GM21423 (cell line): Measurements from ENCODE around the gene ACAD8.

ENCODE experiments used
- ATAC-seq: cut with Tn5 transposase; IDR thresholded peaks from one replicate; pipeline ENCODE4 v1.9.1; 2021; ENCODE audit warnings: mild to moderate bottlenecking, moderate library complexity; ENCODE audit not compliant: unreplicated experiment

Gene ACAD8

DNA sequence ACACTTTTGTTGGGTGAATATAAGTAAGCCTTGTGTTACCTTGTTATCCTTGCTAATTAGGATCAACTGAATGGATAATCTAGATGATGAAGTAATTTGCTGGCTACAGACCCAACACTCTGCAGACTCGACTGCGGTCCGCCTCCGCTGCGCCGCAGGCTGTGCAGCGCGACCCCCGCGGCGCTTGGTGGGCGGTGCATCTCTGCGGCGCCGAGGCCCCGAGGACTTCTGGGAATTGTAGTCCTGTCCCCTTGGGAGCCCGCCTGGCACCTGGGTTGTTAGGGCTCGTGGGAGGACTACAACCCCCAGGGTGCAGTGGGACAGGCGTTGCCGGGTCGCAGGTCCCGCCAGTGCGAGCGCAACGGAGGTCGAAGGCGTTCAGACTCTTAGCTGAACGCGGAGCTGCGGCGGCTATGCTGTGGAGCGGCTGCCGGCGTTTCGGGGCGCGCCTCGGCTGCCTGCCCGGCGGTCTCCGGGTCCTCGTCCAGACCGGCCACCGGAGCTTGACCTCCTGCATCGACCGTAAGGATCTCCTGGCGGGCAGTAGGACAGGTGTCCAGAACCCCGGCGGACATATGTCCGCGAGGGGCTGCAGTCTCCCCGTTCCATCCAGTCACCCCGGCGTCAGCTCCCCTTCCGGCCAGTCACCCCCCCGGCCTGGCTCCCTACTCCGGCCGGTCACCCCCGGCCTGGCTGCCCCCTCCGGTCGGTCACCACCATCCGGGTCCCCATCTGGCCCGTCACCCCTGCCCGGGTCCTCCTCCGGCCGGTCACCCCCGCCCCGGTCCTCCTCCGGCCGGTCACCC lies at the start of gene ACAD8, which contains the start of gene THYN1:
Gene ACAD8, plus strand, starts transcription at position 381 of the 806 bp plus-strand sequence. Its CDS starts 33 bp downstream, at position 414.
Gene THYN1, minus strand, starts transcription at position 165 of the 806 bp plus-strand sequence. CDS start 470 bp downstream, outside the sequence.
- peak; percentile 99 for ATAC-seq

DNA sequence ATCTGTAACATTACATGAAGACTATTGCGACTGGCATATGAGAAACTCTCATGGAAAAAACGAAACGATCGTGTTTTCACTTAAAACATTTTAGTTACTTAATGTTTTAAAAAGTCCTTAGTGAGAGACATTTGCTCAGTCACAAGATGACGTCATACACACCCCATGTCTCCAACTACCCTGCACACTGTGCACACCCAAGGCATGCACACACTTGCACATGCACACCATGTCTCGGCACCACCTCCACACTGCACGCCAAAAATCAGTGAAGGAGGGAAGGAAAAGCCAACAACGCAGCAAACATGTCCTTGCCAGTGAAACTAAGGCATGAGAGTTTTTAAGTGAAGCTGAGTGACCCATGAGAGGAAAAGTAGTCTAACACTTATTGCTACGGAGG lies 47.6 kb upstream of the ACAD8 start:
- no peak for ATAC-seq

DNA sequence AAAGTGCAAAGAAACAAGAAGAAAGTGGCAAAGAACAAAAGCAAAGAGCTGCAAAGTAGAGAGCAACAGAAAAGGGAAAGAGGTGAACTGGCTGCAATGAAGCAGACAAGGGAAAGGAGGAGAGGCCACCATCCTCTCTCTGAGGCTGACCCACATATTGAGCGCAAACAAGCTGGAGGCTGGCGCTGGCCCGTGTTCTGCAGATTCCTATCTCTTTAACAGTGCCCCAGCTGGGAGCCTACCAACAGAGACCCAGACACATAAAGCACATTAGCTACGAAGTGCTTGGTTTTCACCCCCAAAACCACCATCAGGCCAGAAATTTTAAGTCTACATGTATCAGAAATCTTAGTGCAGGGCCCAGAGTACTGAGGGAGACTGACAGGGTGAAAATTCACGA lies 47.2 kb upstream of the ACAD8 start:
- no peak for ATAC-seq

DNA sequence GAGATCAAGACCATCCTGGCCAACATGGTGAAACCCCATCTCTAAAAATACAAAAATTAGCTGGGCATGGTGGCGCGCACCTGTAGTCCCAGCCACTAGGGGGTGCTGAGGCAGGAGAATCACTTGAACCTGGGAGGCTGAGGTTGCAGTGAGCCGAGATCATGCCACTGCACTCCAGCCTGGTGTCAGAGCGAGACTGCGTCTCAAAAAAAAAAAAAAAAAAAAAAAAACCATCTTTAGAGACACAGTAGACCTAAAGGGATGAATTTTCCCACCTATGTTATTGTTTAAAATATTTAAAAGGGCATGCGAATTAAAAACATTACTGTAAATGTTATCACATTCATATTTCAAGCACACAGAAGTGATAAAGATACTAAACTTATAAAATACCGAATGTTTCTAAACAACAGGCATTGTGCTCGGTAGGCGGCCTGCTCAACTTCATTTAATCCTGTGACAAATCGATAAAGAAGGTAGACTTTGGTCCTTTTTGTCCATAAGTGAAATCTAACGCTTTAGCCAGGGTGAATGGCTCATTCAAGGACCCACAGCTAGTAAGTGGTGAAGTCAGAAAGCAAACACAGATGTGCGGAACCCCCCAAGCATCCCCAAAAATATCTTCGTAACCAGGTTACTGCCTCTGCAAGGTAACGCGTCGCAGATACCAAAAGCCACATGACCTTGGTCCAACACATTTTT lies 45.7 kb upstream of the ACAD8 start:
- no peak for ATAC-seq

DNA sequence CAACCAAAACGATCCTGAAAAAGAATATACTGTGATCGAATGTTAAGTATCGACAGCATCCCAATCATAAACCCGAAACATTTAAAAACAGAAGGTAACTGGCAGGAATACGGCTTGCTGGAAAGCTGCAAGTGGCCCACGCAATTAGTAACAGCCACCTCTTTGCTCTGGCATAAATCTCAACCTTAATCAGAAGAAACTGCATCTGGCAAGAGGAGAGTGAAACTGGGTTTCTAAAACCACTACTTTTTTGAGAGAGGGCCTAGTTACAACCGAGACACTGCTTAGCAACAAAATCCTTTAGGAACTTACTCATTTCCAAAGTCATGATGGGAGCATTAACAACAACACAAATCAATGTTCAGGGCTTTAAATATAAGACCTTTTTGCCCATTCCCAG lies 37.5 kb upstream of the ACAD8 start:
- ATAC-seq = no peak

DNA sequence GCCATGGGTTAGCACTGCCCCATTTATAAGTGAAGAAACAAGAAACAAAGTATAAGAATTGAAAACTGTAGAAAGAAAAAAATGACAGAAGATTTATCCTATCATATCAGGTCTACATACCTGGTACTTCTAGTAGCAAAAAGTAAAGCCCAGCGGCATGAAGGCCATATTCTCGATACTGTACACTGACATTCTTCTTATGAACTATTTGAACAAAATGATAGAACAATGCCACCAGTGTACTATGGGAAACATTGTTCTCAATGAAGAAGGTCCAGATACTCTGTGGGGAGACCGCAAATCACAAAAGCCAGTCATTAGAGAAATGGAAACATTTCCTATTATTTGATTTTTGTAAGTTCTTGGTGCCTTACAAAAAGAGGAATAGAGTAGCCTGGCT lies 36.6 kb upstream of the ACAD8 start:
- ATAC-seq = no peak

DNA sequence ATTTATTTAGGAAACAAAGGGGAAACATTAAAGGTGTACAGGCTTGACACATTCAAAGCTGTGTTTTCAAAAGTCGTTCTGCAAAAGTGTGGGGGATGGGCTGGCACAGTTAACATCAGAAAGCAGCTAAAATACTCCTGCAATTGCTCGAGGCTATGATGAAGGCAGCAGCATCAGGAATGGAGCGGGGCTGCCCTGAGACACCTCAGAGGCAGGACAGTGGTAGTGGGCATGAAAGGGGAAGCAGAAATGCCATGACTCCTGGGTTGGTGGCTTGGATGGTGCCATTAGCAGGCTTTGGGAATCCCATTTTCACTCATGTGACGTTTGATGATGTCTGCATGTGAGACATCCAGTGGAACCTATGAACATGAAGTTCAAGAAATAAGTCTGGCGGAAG lies 30.2 kb upstream of the ACAD8 start:
- ATAC-seq = no peak

DNA sequence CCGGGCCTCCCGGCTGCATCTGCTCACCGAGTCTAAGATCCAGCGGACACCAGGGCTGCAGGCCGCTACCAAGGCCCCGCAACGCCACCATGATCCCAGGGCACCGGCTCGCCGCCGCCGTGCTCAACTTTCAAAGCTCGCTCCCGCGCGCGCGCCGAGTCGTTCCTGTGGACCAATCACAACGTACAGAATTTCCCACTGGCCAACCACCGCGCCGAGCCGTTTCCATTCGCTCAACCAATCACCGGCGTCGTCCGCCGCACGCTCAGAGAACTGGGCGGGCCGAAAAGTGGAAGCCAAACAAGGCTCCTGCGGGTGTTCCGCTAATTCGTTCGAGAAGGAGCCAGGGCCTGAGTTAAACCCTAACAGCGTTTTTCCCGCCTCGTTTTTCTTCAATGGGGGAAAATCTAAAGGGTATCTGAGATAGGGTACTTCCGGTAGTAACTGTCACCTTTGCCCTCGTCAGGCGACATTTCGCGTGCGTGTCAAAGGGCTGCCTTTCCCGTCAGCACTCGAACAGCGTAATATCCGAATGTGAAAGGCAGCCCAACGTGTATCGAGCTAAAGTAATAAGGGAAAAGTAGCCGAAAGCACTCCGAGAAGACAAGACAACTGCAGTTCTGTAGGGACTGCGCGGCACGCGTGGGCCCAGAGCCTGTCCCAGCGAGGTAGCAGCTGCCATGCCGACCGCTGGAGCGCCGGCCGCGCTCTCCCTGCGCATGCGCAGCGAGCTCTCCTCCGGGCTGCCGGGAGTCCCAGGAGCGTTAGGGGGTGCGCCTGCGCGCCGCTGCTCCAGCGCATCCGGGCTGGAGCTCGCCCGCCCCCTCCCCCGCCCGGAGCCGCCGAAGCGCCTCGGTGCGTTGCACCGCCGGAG lies 29.3 kb upstream of the ACAD8 start, which contains the start of the genes NCAPD3 and VPS26B:
Gene NCAPD3, minus strand, starts transcription at position 132 of the 874 bp plus-strand sequence. Its CDS starts 41 bp downstream, at position 91.
Gene VPS26B, plus strand, starts transcription at position 836 of the 874 bp plus-strand sequence. CDS start 452 bp downstream, outside the sequence.
- peak; percentile 75 for ATAC-seq

DNA sequence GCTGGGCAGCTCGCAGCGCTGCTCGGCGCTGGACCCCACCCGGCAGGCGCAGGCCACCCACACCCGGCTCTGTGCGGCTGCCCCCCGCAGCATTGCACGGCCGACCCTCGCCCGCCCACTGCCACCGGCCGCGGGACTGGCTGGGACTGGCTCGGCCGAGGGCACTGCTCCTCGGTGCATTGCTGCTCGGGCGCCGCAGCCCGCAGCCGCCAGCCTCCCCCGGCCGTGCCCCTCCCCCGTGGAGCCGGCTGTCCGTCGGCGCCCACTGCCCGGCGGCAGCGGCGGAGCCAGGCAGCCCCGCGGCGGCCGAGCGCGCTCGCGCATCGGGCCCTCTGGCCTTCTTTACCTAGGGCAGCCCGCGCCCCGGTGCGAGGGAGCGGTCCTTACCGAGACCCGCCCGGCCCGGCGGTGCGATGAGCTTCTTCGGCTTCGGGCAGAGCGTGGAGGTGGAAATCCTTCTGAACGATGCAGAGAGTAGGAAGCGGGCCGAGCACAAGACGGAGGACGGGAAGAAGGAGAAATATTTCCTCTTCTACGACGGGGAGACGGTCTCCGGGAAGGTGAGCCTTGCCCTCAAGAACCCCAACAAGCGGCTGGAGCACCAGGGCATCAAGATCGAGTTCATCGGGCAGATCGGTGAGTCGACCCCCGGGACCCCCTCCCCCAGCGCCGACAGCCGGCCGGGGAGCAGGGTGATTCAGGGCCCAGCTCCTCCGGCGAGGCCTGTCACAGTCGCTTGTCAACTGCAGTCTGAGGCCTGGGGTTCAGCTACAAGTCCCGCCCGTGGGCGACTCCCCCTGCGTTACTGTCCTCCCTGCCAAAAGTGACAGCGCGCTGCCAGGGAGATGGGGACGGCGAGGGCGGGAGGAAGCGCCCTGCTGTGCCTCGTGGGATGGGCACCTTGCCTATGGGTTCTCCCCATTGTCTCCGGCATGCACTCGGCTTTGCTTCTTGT lies 28.4 kb upstream of the ACAD8 start:
- ATAC-seq = peak; percentile 18

DNA sequence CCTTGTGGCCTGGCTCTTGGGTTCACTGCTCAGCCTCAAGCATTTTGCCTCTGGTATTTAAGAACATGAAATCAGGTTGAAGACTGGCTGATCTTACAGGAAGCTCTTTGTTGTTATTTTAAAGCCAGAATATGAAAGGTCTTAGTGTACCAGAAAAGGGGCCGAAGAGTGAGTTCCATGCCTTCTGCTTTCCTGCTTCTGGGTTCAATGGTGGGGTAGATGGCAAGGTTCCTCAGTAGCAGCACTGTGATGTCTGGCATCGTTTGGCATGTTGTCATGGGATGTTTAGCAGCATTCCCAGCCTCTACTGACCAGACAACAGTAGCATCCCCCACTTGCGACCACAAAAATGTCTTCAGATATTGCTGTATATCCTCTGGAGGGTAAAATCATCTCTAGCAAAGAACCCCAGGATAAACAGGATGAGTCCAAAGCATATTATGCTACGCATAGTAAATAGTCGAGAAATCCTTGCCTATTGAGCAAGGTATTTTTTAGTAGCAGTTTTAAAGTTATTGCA lies 26.5 kb upstream of the ACAD8 start:
- ATAC-seq = no peak

DNA sequence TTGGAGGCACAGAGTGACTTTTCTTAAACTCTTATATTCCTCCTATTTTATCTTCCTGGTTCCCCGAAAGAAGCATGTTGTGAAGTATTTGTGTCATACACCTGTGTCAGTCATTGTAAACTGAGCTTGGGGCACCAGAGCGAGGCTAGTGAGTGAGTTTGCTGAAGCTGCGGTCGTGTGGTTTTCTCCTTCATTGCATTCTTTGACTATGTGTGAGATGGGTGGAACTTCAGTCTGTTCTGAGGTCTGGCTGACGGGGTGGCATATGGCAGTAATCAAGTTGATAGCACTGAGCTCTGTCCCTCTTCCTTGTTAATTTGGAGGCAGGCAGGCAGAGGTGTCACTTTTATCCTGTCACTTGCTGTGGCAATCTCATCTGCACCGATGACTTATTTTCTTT lies 24.7 kb upstream of the ACAD8 start:
- peak; percentile 45 for ATAC-seq

DNA sequence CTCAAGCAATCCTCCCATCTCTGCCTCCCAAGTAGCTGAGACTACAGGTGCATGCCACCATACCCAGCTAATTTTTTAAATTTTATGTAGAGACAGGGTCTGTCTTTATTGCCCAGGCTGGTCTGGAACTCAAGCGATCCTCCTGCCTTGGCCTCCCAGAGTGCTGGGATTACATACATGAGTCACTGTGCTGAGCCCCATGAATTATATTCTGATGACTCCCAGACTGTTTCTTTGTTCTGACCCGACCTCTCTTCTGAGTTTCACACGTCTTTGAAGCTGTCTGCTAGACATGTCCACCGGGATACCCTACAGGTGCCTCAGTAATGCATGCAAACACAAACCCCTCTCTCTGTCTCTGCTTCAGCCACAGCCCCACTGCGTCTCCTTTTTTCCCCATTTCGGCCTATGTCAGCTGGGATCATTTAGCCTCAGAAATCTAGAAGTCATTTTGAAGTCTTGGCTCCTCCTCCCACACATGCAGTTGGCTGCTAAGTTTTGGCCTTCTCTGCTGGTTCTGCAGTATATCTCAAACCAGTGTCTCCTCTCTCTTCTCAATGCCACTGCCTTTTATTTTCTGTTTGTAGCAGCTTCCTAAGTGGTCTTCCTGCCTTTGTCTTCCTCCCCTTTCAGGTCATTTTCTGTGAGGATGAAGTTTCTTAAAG lies 24.1 kb upstream of the ACAD8 start:
- no peak for ATAC-seq

DNA sequence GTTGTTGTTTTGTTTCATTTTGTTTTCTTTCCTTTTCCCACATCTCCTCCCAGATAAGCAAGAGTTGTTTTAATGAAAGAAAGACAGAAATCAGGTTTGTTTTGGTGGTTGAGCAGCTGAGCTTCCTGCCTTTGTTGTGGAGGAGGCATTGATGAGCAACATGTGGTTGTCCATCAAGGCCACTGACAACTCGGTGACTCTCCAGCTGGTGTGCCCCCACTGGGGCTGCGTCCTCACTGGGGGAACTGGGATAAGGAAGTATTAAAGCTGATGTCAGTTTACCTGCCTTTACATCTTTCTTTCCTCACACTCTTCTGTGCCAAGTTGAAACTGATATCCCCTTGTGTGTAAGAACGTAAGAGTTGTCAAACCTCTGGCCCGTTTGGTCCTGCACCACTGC lies 23.0 kb upstream of the ACAD8 start:
- ATAC-seq = no peak

DNA sequence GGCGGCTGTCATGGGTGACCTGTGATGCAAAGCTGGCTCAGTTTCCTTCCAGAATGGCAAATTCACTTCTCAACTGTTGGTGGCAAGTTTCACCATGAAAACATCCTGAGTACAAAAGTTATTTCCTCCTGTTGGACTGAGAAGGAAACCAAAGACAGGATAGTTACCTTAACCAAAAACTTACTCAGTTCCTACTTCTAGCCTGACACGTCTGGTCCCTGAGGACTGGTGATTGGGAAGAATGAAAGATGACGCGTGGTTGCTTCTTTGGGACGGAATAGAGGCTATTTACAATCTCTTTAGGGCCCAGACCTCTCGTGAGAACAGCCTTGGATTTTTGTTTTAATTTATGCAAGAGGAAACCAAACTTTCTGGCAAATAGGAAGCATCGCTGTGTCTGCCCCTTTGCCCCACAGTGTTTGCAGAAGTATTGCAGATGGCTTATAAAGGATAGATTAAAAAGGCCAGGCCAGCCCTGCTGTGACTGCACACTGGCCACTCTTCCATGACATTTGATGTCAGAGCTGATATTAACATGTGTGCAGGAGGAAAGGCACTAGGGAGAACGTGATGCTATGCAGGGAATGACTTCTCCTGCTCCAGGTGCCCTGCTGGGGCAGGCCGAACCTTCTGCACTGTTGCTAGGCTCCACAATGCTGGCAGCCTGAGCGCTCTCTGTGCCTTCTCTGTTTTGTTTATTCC lies 21.3 kb upstream of the ACAD8 start:
- peak; percentile 37 for ATAC-seq

DNA sequence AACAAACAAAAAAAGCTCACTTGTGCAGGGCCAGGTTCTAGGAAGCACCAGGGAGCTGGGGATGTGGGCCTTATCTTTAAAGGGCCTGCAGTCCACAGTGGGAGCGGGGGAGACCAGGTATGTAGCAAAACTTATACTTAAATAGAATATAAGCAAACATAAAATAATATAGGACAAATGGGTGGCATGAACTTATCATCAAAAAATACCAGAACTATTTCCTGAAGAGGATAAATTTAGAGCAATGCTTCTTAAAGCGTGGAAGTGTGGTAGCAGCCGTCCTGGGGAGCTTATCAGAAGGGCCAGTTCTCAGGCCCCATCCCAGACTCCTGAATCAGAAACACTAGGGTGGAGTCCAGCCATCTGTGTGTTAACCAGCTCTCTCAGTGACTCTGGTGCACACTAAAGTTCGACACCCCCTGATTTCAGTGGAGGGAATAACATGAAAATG lies 19.6 kb upstream of the ACAD8 start:
- no peak for ATAC-seq

DNA sequence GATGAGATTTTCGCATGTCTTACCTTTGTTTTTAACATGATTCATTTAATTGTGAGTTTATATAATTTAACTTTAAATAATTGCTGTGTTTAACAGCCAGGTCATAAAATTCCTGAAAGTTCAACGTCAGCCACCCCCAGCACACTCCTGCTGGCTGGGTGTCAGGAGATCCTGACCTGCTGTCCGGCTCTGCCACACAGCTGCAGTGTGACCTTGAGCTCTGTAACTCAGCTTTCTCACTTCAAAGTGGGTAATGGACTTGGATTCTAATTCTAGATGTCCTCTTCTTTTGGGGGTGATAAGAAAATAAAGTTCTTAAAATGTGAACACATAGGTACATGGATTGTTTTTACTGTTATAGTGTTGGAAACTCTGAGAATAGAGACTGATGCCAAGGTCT lies 18.0 kb upstream of the ACAD8 start:
- ATAC-seq = no peak

DNA sequence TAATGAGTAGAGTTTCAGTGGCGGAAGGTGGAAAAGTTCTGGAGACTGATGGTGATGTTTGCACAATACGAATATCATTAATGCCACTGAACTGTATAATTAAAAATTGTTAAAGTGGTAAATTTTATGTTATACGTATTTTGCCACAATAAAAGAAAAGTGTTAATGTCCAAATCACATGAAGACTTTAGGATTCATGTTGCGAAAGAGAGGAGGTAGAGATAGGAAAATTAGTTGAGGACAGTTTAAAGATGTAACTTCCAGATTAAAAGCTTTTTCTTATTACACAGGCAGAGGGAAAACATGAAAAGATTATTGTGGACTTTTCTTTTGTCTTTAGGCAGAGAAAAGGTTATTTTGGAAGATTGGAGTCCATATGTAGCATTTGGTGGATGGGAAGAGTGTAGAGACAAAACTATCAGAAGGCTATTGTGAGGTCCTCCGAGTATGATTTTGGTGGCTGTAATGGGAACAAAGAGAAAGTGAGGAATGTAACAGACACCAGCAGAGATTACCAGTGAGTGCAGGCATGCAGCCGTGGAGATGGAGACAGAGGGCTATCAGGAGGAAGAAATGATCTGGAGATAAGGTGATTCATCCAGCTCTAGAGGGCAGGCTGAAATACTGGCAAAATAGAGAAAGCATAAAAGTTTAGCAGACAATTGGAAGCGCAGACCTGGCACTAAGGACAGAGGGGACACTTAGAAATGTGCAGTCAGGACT lies 16.4 kb upstream of the ACAD8 start:
- no peak for ATAC-seq

DNA sequence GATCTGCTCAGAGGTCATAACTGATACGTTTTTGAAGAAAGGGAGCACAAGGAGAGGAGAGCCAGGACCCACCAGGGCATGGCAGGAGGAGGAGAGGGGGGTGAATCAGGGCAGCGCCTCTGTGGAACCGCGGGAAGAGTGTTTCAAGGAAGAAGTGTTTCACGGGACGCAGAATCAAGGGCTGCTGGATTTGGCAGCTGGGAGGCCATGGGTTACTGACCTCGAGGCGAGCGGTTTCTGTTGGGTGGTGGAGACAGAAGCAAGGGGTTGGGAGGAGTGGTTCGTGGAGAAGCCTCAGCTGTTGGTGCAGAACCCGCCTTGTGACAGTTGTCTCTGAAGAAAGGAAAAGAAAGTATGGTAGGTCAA lies 15.8 kb upstream of the ACAD8 start:
- no peak for ATAC-seq
